ENCODE data around the gene MLIP. TPM values are rescaled to one million over a fixed set of nuclear protein-coding genes. Genes with fewer than 3 reads are reported as not detected.

MLIP gene
- total and polyA plus RNA-seq, 2 experiments from 2014 or later = not detected

DNA sequence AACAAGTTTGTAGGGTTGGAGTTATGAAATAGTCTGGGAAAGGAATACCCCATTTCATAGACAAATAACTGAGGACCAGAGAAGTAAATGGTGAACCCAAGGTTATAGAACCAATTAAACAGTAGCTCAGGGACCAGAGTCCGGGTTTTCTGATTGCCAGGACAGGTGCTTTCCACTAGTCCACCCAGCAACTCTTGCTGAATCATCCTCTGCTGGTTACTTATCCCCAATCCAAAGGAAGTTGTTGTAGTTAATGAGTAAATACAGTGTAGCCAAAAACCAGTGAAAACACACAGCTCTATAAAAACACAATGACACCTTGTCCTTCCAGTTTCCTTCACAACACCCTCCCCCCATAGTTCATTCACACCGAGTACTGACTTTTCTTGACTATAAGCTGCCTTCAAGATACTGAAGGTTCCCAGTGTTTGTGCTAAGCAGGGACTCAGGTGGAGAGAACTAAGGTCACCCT, 196.2 kb downstream of the MLIP start:
- no peaks in the 10 kb centered on the region for H3K9me3 Mint-ChIP-seq
- peaks cover 8% of the 10 kb centered on the region; the same call in 2 of the 3 replicates for H3K4me1 Mint-ChIP-seq
- Histone ChIP-seq H3K27me3 (ENCODE audit: insufficient read depth) (no peaks in the 10 kb centered on the region), H3K4me3 (no peak overlapping the region), H3K79me2 (replicated peaks; ENCODE audit: insufficient read depth) (no peaks in the 10 kb centered on the region), H3K36me3 (ENCODE audit: insufficient read depth) (no peaks in the 10 kb centered on the region), H3K4me2 (no peak overlapping the region), H2AFZ (no peak overlapping the region), H3F3A (replicated peaks; ENCODE audit: low read depth) (no peaks in the 10 kb centered on the region), H3K4me1 (ENCODE audit: insufficient read depth) (peaks cover 6% of the 10 kb centered on the region; the same call in 1 of the 2 replicates), H4K20me1 (replicated peaks; ENCODE audit: insufficient read depth) (no peaks in the 10 kb centered on the region), H3K27ac (ENCODE audit: low read depth) (no peak overlapping the region), H3K9me2 (ENCODE audit: insufficient read depth) (peaks cover 18% of the 10 kb centered on the region)
- no peak for TF ChIP-seq ZNF331 (CRISPR knock-in tag; IDR thresholded peaks at IDR 0.05; ENCODE audit: low read depth)
- TF ChIP-seq, protein P1, sequence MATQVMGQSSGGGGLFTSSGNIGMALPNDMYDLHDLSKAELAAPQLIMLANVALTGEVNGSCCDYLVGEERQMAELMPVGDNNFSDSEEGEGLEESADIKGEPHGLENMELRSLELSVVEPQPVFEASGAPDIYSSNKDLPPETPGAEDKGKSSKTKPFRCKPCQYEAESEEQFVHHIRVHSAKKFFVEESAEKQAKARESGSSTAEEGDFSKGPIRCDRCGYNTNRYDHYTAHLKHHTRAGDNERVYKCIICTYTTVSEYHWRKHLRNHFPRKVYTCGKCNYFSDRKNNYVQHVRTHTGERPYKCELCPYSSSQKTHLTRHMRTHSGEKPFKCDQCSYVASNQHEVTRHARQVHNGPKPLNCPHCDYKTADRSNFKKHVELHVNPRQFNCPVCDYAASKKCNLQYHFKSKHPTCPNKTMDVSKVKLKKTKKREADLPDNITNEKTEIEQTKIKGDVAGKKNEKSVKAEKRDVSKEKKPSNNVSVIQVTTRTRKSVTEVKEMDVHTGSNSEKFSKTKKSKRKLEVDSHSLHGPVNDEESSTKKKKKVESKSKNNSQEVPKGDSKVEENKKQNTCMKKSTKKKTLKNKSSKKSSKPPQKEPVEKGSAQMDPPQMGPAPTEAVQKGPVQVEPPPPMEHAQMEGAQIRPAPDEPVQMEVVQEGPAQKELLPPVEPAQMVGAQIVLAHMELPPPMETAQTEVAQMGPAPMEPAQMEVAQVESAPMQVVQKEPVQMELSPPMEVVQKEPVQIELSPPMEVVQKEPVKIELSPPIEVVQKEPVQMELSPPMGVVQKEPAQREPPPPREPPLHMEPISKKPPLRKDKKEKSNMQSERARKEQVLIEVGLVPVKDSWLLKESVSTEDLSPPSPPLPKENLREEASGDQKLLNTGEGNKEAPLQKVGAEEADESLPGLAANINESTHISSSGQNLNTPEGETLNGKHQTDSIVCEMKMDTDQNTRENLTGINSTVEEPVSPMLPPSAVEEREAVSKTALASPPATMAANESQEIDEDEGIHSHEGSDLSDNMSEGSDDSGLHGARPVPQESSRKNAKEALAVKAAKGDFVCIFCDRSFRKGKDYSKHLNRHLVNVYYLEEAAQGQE (IDR thresholded peaks at IDR 0.05; ENCODE audit: unreplicated experiment) = no peak
- TF ChIP-seq POLR2AphosphoS5 (IDR thresholded peaks at IDR 0.05; ENCODE audit: low read depth) = no peak
- no peak for TF ChIP-seq STAT1 (IDR thresholded peaks at IDR 0.05; ENCODE audit: unreplicated experiment)
- no peak for TF ChIP-seq CREB1 (CRISPR knock-in tag; IDR thresholded peaks at IDR 0.05; ENCODE audit: low read depth)
- TF ChIP-seq, protein P2, sequence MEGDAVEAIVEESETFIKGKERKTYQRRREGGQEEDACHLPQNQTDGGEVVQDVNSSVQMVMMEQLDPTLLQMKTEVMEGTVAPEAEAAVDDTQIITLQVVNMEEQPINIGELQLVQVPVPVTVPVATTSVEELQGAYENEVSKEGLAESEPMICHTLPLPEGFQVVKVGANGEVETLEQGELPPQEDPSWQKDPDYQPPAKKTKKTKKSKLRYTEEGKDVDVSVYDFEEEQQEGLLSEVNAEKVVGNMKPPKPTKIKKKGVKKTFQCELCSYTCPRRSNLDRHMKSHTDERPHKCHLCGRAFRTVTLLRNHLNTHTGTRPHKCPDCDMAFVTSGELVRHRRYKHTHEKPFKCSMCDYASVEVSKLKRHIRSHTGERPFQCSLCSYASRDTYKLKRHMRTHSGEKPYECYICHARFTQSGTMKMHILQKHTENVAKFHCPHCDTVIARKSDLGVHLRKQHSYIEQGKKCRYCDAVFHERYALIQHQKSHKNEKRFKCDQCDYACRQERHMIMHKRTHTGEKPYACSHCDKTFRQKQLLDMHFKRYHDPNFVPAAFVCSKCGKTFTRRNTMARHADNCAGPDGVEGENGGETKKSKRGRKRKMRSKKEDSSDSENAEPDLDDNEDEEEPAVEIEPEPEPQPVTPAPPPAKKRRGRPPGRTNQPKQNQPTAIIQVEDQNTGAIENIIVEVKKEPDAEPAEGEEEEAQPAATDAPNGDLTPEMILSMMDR (conservative IDR thresholded peaks at IDR 0.05; ENCODE audit: low read depth in 2 of 2) = no peak
- TF ChIP-seq NANOG (IDR thresholded peaks at IDR 0.05; ENCODE audit: borderline replicate concordance) = no peak
- TF ChIP-seq ETS1 (IDR thresholded peaks at IDR 0.05) = no peak
- TF ChIP-seq, protein P3, sequence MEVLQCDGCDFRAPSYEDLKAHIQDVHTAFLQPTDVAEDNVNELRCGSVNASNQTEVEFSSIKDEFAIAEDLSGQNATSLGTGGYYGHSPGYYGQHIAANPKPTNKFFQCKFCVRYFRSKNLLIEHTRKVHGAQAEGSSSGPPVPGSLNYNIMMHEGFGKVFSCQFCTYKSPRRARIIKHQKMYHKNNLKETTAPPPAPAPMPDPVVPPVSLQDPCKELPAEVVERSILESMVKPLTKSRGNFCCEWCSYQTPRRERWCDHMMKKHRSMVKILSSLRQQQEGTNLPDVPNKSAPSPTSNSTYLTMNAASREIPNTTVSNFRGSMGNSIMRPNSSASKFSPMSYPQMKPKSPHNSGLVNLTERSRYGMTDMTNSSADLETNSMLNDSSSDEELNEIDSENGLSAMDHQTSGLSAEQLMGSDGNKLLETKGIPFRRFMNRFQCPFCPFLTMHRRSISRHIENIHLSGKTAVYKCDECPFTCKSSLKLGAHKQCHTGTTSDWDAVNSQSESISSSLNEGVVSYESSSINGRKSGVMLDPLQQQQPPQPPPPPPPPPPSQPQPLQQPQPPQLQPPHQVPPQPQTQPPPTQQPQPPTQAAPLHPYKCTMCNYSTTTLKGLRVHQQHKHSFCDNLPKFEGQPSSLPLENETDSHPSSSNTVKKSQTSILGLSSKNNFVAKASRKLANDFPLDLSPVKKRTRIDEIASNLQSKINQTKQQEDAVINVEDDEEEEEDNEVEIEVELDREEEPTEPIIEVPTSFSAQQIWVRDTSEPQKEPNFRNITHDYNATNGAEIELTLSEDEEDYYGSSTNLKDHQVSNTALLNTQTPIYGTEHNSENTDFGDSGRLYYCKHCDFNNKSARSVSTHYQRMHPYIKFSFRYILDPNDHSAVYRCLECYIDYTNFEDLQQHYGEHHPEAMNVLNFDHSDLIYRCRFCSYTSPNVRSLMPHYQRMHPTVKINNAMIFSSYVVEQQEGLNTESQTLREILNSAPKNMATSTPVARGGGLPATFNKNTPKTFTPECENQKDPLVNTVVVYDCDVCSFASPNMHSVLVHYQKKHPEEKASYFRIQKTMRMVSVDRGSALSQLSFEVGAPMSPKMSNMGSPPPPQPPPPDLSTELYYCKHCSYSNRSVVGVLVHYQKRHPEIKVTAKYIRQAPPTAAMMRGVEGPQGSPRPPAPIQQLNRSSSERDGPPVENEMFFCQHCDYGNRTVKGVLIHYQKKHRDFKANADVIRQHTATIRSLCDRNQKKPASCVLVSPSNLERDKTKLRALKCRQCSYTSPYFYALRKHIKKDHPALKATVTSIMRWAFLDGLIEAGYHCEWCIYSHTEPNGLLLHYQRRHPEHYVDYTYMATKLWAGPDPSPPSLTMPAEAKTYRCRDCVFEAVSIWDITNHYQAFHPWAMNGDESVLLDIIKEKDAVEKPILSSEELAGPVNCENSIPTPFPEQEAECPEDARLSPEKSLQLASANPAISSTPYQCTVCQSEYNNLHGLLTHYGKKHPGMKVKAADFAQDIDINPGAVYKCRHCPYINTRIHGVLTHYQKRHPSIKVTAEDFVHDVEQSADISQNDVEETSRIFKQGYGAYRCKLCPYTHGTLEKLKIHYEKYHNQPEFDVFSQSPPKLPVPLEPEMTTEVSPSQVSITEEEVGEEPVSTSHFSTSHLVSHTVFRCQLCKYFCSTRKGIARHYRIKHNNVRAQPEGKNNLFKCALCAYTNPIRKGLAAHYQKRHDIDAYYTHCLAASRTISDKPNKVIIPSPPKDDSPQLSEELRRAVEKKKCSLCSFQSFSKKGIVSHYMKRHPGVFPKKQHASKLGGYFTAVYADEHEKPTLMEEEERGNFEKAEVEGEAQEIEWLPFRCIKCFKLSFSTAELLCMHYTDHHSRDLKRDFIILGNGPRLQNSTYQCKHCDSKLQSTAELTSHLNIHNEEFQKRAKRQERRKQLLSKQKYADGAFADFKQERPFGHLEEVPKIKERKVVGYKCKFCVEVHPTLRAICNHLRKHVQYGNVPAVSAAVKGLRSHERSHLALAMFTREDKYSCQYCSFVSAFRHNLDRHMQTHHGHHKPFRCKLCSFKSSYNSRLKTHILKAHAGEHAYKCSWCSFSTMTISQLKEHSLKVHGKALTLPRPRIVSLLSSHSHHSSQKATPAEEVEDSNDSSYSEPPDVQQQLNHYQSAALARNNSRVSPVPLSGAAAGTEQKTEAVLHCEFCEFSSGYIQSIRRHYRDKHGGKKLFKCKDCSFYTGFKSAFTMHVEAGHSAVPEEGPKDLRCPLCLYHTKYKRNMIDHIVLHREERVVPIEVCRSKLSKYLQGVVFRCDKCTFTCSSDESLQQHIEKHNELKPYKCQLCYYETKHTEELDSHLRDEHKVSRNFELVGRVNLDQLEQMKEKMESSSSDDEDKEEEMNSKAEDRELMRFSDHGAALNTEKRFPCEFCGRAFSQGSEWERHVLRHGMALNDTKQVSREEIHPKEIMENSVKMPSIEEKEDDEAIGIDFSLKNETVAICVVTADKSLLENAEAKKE (CRISPR knock-in tag; IDR thresholded peaks at IDR 0.05) = no peak
- TF ChIP-seq JUNB (IDR thresholded peaks at IDR 0.05; ENCODE audit: unreplicated experiment) = no peak
- no peak for TF ChIP-seq EZH2phosphoT487 (IDR thresholded peaks at IDR 0.05; ENCODE audit: unreplicated experiment)
- no peak for TF ChIP-seq EZH2 (IDR thresholded peaks at IDR 0.05; ENCODE audit: low read depth, unreplicated experiment)
- no peak for TF ChIP-seq ZNF114 (CRISPR knock-in tag; IDR thresholded peaks at IDR 0.05)
- DNase-seq (ENCODE audit: low spot score) = no peak
- H3K36me3 Mint-ChIP-seq (ENCODE audit: low read depth) = no peaks in the 10 kb centered on the region
- H3K27me3 Mint-ChIP-seq (ENCODE audit: insufficient read depth, low read depth, poor library complexity) = peaks cover 2% of the 10 kb centered on the region
- peak overlapping the region; percentile 27; the same call in 1 of the 2 replicates for H3K27ac Mint-ChIP-seq
- no peak for ATAC-seq
- no peak overlapping the region for H3K4me3 Mint-ChIP-seq
